Erythroblast (primary cell): ENCODE results near the gene EEPD1.

Experiments
- DNase-seq, 2 experiments: peaks; one replicate each; lab custom pipeline; 2025; lab: John Stamatoyannopoulos, UW
- GATA1 ChIP-seq: IDR thresholded peaks from 2 replicates; pipeline ENCODE4 v1.6.1; 2011; ENCODE audit warnings: low read depth, mild to moderate bottlenecking, control low read depth, low read length, moderate library complexity
- POLR2A ChIP-seq: IDR thresholded peaks from 2 replicates; pipeline ENCODE4 v1.6.1; 2011; ENCODE audit warnings: mild to moderate bottlenecking, low read length

The EEPD1 gene

GRCh38 chr7:36272211-36272566 is 119.1 kb downstream of the EEPD1 start:
- no peak for TF ChIP-seq POLR2A
- no peak for TF ChIP-seq GATA1
- DNase-seq, result no peak

- DNase-seq, result no peak
- TF ChIP-seq GATA1, result no peak
- TF ChIP-seq POLR2A, result no peak
Observed at GRCh38 chr7:36272567-36273269, 119.7 kb downstream of the EEPD1 start.

GRCh38 chr7:36273836-36274235 is 120.8 kb downstream of the EEPD1 start:
- DNase-seq, result no peak
- no peak for TF ChIP-seq GATA1
- no peak for TF ChIP-seq POLR2A

GRCh38 chr7:36275735-36276284 is 122.8 kb downstream of the EEPD1 start:
- TF ChIP-seq POLR2A (no peak), GATA1 (no peak)
- DNase-seq, result no peak

GRCh38 chr7:36276428-36277248 is 123.6 kb downstream of the EEPD1 start:
- TF ChIP-seq POLR2A (no peak), GATA1 (no peak)
- no peak for DNase-seq

GRCh38 chr7:36277249-36277542 is 124.1 kb downstream of the EEPD1 start:
- no peak for DNase-seq

GRCh38 chr7:36278069-36278619 is 125.1 kb downstream of the EEPD1 start:
- no peak for TF ChIP-seq POLR2A
- TF ChIP-seq GATA1, result no peak
- DNase-seq, result no peak

More at GRCh38 chr7:36277249-36277542, 124.1 kb downstream of the EEPD1 start:
- TF ChIP-seq GATA1 (no peak), POLR2A (no peak)

- DNase-seq, result no peak
Observed at GRCh38 chr7:36278620-36279172, 125.6 kb downstream of the EEPD1 start.

GRCh38 chr7:36279200-36279925 is 126.3 kb downstream of the EEPD1 start:
- TF ChIP-seq POLR2A (no peak), GATA1 (no peak)
- no peak for DNase-seq

More at GRCh38 chr7:36278620-36279172, 125.6 kb downstream of the EEPD1 start:
- TF ChIP-seq POLR2A (no peak), GATA1 (no peak)

- no peak for DNase-seq
- TF ChIP-seq POLR2A (no peak), GATA1 (no peak)
Observed at GRCh38 chr7:36279926-36280315, 126.9 kb downstream of the EEPD1 start.

- no peak for DNase-seq
Observed at GRCh38 chr7:36280840-36281812, 128.1 kb downstream of the EEPD1 start.

More at GRCh38 chr7:36280840-36281812, 128.1 kb downstream of the EEPD1 start:
- TF ChIP-seq POLR2A (no peak), GATA1 (no peak)
